Airway epithelial cell (primary cell): ENCODE data around the gene TMEM209. TPM values are rescaled to one million over a fixed set of nuclear protein-coding genes. Genes with fewer than 3 reads are reported as not detected.

ENCODE experiments used
- total RNA-seq: library from RNA; depleted of rRNA; stranded (reverse); fragments of >200 nt; gene quantifications from 2 replicates; pipeline ENCODE4 v1.2.3, GENCODE V29; 2015

The TMEM209 gene
- 11.4 and 13.6 TPM in 2 replicates for total RNA-seq

GRCh38 chr7:130205084-130205947, at the start of gene TMEM209:
TSS of gene TMEM209 (minus strand) at chr7:130205406. CDS start at chr7:130205375, 31 bp downstream.

GRCh38 chr7:130207642-130208041, 2.4 kb upstream of the TMEM209 start, which contains the start of gene SSMEM1:
TSS of gene SSMEM1 (plus strand) at chr7:130207860. CDS start at chr7:130207911, 51 bp downstream.

Other genes with a start within 250 kb of the TMEM209 start
- gene ZC3HC1, start 154.0 kb downstream of the TMEM209 start, total RNA-seq: 9.9 and 13.8 TPM in 2 replicates
- gene KLHDC10, start 134.9 kb downstream of the TMEM209 start, total RNA-seq: 8.4 and 18.4 TPM in 2 replicates
- gene SSMEM1, start 2.5 kb upstream of the TMEM209 start, total RNA-seq: not detected in 2 replicates
- not detected in 2 replicates for gene CPA2, start 61.5 kb upstream of the TMEM209 start, total RNA-seq
- gene CPA4, start 87.8 kb upstream of the TMEM209 start, total RNA-seq: 30.4 and 31.7 TPM in 2 replicates
- gene CPA5, start 139.4 kb upstream of the TMEM209 start, total RNA-seq: not detected in 2 replicates
- not detected in 2 replicates for gene CPA1, start 175.1 kb upstream of the TMEM209 start, total RNA-seq
- 11.5 and 14.5 TPM in 2 replicates for gene CEP41, start 235.6 kb upstream of the TMEM209 start, total RNA-seq